ENCODE data around the gene NME1. TPM values are rescaled to one million over a fixed set of nuclear protein-coding genes. Genes with fewer than 3 reads are reported as not detected.

NME1 gene
- total RNA-seq, 1 experiment from 2014 or later: 172 TPM

- Histone ChIP-seq H3K27me3 (ENCODE audit: insufficient read depth, low read depth) (no peaks in the 10 kb centered on the region), H3F3A (ENCODE audit: insufficient read depth, low read depth) (peaks cover 19% of the 10 kb centered on the region), H3K36me3 (ENCODE audit: low read depth) (no peaks in the 10 kb centered on the region), H3K4me3 (no peak overlapping the region), H3K9me2 (ENCODE audit: insufficient read depth) (no peaks in the 10 kb centered on the region), H3K27ac (no peak overlapping the region), H3K79me2 (ENCODE audit: low read depth) (no peaks in the 10 kb centered on the region), H2AFZ (no peak overlapping the region), H4K20me1 (ENCODE audit: insufficient read depth) (no peaks in the 10 kb centered on the region), H3K4me2 (no peak overlapping the region), H3K9me3 (ENCODE audit: insufficient read depth, low read depth) (no peaks in the 10 kb centered on the region), H3K4me1 (replicated peaks; ENCODE audit: insufficient read depth) (peaks cover 15% of the 10 kb centered on the region)
- TF ChIP-seq CTCF (conservative IDR thresholded peaks at IDR 0.05) (no peak), EZH2 (IDR thresholded peaks at IDR 0.05; ENCODE audit: low read depth) (no peak)
- no TSS peak for BruUV-seq (replicated peaks)
- no peak for DNase-seq
- CTCF ChIA-PET: no interaction called here
- intact Hi-C loops (cut with micrococcal nuclease; ENCODE audit: unreplicated experiment): no loop called here
- POLR2A ChIA-PET (ENCODE audit: unreplicated experiment): interaction anchor here (0.6 kb wide), 1 partner anchor 12 kb away, joined by 7 read pairs; no protein-coding TSS in a partner anchor
Measured at GRCh38 chr17:51128076-51128475, 25.3 kb upstream of the NME1 start.

- Histone ChIP-seq H3K4me3 (no peak overlapping the region), H3F3A (ENCODE audit: insufficient read depth, low read depth) (peaks cover 5% of the 10 kb centered on the region; the same call in 1 of the 2 replicates), H3K4me1 (replicated peaks; ENCODE audit: insufficient read depth) (peaks cover 18% of the 10 kb centered on the region), H3K9me2 (ENCODE audit: insufficient read depth) (no peaks in the 10 kb centered on the region), H3K9me3 (ENCODE audit: insufficient read depth, low read depth) (no peaks in the 10 kb centered on the region), H2AFZ (peak overlapping the region; percentile 46), H3K27me3 (ENCODE audit: insufficient read depth, low read depth) (no peaks in the 10 kb centered on the region), H3K27ac (0 out of 2 replicates have a peak overlapping the region, but pooled peaks have one; percentile 14), H3K36me3 (ENCODE audit: low read depth) (no peaks in the 10 kb centered on the region), H3K79me2 (ENCODE audit: low read depth) (no peaks in the 10 kb centered on the region), H3K4me2 (peak overlapping the region; percentile 33), H4K20me1 (ENCODE audit: insufficient read depth) (no peaks in the 10 kb centered on the region)
- POLR2A ChIA-PET (ENCODE audit: unreplicated experiment): no interaction called here
- no TSS peak for BruUV-seq (replicated peaks)
- intact Hi-C loops (cut with micrococcal nuclease; ENCODE audit: unreplicated experiment): no loop called here
- peak in 1 of 2 experiments; percentile 49 for DNase-seq
- TF ChIP-seq EZH2 (IDR thresholded peaks at IDR 0.05; ENCODE audit: low read depth): no peak
- no peak for TF ChIP-seq CTCF (conservative IDR thresholded peaks at IDR 0.05)
- CTCF ChIA-PET: no interaction called here
Measured at GRCh38 chr17:51132964-51133319, 20.4 kb upstream of the NME1 start.

GRCh38 chr17:51133365-51133764 is 20.0 kb upstream of the NME1 start:
- Histone ChIP-seq H3K79me2 (ENCODE audit: low read depth) (no peaks in the 10 kb centered on the region), H3F3A (ENCODE audit: insufficient read depth, low read depth) (peaks cover under 1% of the 10 kb centered on the region; the same call in 1 of the 2 replicates), H4K20me1 (ENCODE audit: insufficient read depth) (no peaks in the 10 kb centered on the region), H3K27ac (0 out of 2 replicates have a peak overlapping the region, but pooled peaks have one; percentile 14), H3K27me3 (ENCODE audit: insufficient read depth, low read depth) (no peaks in the 10 kb centered on the region), H3K4me2 (peak overlapping the region; percentile 33), H3K9me2 (ENCODE audit: insufficient read depth) (no peaks in the 10 kb centered on the region), H3K36me3 (ENCODE audit: low read depth) (no peaks in the 10 kb centered on the region), H3K9me3 (ENCODE audit: insufficient read depth, low read depth) (no peaks in the 10 kb centered on the region), H3K4me3 (no peak overlapping the region), H2AFZ (peak overlapping the region; percentile 46), H3K4me1 (replicated peaks; ENCODE audit: insufficient read depth) (peaks cover 14% of the 10 kb centered on the region)
- ChIA-PET POLR2A (ENCODE audit: unreplicated experiment) (no interaction called here), CTCF (no interaction called here)
- intact Hi-C loops (cut with micrococcal nuclease; ENCODE audit: unreplicated experiment): no loop called here
- DNase-seq: no peak
- TF ChIP-seq CTCF (conservative IDR thresholded peaks at IDR 0.05) (no peak), EZH2 (IDR thresholded peaks at IDR 0.05; ENCODE audit: low read depth) (no peak)
- no TSS peak for BruUV-seq (replicated peaks)

All from PC-9 (cell line).